Measurements from ENCODE around the gene ZNF41. TPM values are rescaled to one million over a fixed set of nuclear protein-coding genes. Genes with fewer than 3 reads are reported as not detected.

The ZNF41 gene
- total and polyA plus RNA-seq, 2 donors (not counting 3 experiments of a cell fraction or from before 2014, with no cell fraction given) = 2.9 to 7.5 TPM

GRCh38 chrX:47481160-47481559 lies 1.9 kb downstream of the ZNF41 start:
- CTCF ChIA-PET = no interaction called here
- peaks cover 29% of the 10 kb centered on the region for H3K79me2 ChIP-seq (ENCODE audit: control insufficient read depth, insufficient read depth, low read length)
- DNase-seq (ENCODE audit: low read depth, low spot score) (no peak), FAIRE-seq (no peak)
- no peak overlapping the region for H3K27ac ChIP-seq (ENCODE audit: insufficient read depth, low read depth, low read length)
- intact Hi-C loops (cut with micrococcal nuclease) (loop anchor here (5.0 kb wide), 2 partner anchors 41 to 264 kb away; partner anchors contain the start of gene CDK16), dilution Hi-C loops (cut with MboI; ENCODE audit: extremely low pct_ligation_motif_present, low sequenced_read_pairs) (no loop called here)
- peak overlapping the region; percentile 98 for H3K4me2 ChIP-seq (ENCODE audit: insufficient read depth, low read length)
- H3K27me3 ChIP-seq (ENCODE audit: control insufficient read depth in 2 of 2, insufficient read depth in 2 of 2, low read length in 2 of 2) = no peaks in the 10 kb centered on the region
- POLR2A ChIA-PET = no interaction called here
- no peak overlapping the region for H3K9ac ChIP-seq (replicated peaks; ENCODE audit: extremely low read depth, insufficient read depth, low read length)
- TF ChIP-seq CTCF (IDR thresholded peaks at IDR 0.05; ENCODE audit: extremely low read depth in 1 of 2, insufficient read depth in 1 of 2, low read depth in 1 of 2, low read length in 2 of 2) (no peak), MYC (IDR thresholded peaks at IDR 0.05; ENCODE audit: low read depth, low read length) (no peak), MAX (IDR thresholded peaks at IDR 0.05; ENCODE audit: insufficient read depth, insufficient read length) (no peak), POLR2A (IDR thresholded peaks at IDR 0.05; ENCODE audit: low read depth, low read length) (no peak), GATA2 (IDR thresholded peaks at IDR 0.05; ENCODE audit: insufficient read depth, insufficient read length, low read depth, low read length) (no peak), EZH2 (IDR thresholded peaks at IDR 0.05; ENCODE audit: borderline replicate concordance, low read depth, low read length, severe bottlenecking) (no peak), JUN (IDR thresholded peaks at IDR 0.05; ENCODE audit: borderline replicate concordance, insufficient read depth, insufficient read length, low read depth) (no peak), POLR2AphosphoS5 (IDR thresholded peaks at IDR 0.05; ENCODE audit: insufficient read depth, low read depth, low read length) (no peak), FOS (IDR thresholded peaks at IDR 0.05; ENCODE audit: borderline replicate concordance, insufficient read depth, low read length) (no peak)
- no peaks in the 10 kb centered on the region for H3K9me1 ChIP-seq (replicated peaks; ENCODE audit: control insufficient read depth, extremely low read depth, insufficient read depth, low read length)
- H2AFZ ChIP-seq (ENCODE audit: low read depth, low read length) = no peak overlapping the region
- H3K4me1 ChIP-seq (ENCODE audit: control insufficient read depth, extremely low read depth, insufficient read depth, low read length) = peaks cover 9% of the 10 kb centered on the region
- no peaks in the 10 kb centered on the region for H4K20me1 ChIP-seq (replicated peaks; ENCODE audit: control insufficient read depth, extremely low read depth, insufficient read depth, low read length)
- H3K36me3 ChIP-seq (ENCODE audit: control insufficient read depth in 2 of 2, extremely low read depth in 1 of 2, insufficient read depth in 2 of 2, low read length in 2 of 2) = no peaks in the 10 kb centered on the region
- H3K4me3 ChIP-seq (replicated peaks in 1 of 3; ENCODE audit: insufficient read depth in 1 of 3, low read depth in 1 of 3, low read length in 3 of 3) = no peak overlapping the region
- no peaks in the 10 kb centered on the region for H3K9me3 ChIP-seq (replicated peaks; ENCODE audit: control insufficient read depth, insufficient read depth, low read length)
- TSS peak; percentile 22 for BruUV-seq (replicated peaks)
